Adrenal gland (tissue), 5 donors: ENCODE data around the gene TIRAP.

Experiments used
- POLR2A ChIP-seq, 2 donors: fragments of 450-650 bp; IDR thresholded peaks; one replicate each; pipeline ENCODE4 v1.6.1; 2017; ENCODE audit warnings: antibody characterized with exemption in 2 of 2, mild to moderate bottlenecking in 2 of 2, moderate library complexity in 1 of 2
- TF ChIP-seq, protein P1 (sequence below), 6 experiments: fragments of 450-650 bp in 4 of 6; fragments of 200-600 bp in 2 of 6; sonication (generic) in 1 of 6; IDR thresholded peaks; 1 replicate in 5 of 6; 2 replicates in 1 of 6; pipeline versions ENCODE4 v1.5.1 to v1.8.0; 2016 to 2021; ENCODE audit warnings: antibody characterized with exemption in 6 of 6, mild to moderate bottlenecking in 2 of 6, moderate library complexity in 1 of 6
- donor health status: DM: no; HTN: no; CAD: no.

DNA sequence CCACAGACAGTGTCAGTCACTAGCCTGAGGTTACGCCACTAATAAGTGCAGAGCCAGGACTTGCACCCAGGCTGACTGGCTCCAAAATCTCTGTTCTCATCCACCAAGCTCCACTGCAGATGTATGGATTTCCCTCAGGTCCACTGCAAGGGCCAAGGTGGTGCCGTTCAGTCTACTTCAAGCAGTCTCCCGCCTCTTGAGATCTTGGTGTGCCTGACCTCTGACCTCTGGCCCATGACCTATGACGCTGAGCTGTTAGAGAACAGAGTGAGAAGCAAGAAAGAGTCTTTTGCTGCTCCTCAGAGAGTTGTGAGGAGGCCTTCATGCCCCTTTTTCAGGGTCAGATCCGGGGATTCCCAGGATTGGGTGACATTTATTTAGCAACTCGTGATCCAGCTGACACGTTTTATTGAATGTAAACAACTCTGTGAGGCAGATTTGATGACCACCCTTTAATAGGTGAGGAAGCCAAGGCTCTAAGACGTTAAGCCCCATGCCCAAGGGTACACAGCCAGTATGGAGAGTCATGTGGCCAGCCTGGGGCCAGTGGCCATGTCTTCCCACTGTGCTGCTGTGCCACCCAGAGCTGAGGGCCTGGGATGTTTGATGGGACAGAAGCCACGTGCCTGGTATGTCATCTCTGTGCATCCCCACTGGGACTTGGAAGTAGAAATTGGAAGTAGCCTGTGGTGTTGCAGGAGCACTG is 46.2 kb downstream of the TIRAP start:
- no peak for TF ChIP-seq POLR2A (IDR thresholded peaks at IDR 0.05)
- TF ChIP-seq, protein P1, sequence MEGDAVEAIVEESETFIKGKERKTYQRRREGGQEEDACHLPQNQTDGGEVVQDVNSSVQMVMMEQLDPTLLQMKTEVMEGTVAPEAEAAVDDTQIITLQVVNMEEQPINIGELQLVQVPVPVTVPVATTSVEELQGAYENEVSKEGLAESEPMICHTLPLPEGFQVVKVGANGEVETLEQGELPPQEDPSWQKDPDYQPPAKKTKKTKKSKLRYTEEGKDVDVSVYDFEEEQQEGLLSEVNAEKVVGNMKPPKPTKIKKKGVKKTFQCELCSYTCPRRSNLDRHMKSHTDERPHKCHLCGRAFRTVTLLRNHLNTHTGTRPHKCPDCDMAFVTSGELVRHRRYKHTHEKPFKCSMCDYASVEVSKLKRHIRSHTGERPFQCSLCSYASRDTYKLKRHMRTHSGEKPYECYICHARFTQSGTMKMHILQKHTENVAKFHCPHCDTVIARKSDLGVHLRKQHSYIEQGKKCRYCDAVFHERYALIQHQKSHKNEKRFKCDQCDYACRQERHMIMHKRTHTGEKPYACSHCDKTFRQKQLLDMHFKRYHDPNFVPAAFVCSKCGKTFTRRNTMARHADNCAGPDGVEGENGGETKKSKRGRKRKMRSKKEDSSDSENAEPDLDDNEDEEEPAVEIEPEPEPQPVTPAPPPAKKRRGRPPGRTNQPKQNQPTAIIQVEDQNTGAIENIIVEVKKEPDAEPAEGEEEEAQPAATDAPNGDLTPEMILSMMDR (IDR thresholded peaks at IDR 0.05) = no peak
